ENCODE data around the gene RSAD1.

GRCh38 chr17:50535407-50535806, 56.7 kb downstream of the RSAD1 start:
- no peak for TF ChIP-seq PBX3 (CRISPR knock-in tag; IDR thresholded peaks at IDR 0.05)
- no peak for TF ChIP-seq ZNF654 (tag by site-specific recombination; IDR thresholded peaks at IDR 0.05; ENCODE audit: low read depth)
- TF ChIP-seq RBAK (tag by site-specific recombination; IDR thresholded peaks at IDR 0.05), result no peak
- TF ChIP-seq, protein P1, sequence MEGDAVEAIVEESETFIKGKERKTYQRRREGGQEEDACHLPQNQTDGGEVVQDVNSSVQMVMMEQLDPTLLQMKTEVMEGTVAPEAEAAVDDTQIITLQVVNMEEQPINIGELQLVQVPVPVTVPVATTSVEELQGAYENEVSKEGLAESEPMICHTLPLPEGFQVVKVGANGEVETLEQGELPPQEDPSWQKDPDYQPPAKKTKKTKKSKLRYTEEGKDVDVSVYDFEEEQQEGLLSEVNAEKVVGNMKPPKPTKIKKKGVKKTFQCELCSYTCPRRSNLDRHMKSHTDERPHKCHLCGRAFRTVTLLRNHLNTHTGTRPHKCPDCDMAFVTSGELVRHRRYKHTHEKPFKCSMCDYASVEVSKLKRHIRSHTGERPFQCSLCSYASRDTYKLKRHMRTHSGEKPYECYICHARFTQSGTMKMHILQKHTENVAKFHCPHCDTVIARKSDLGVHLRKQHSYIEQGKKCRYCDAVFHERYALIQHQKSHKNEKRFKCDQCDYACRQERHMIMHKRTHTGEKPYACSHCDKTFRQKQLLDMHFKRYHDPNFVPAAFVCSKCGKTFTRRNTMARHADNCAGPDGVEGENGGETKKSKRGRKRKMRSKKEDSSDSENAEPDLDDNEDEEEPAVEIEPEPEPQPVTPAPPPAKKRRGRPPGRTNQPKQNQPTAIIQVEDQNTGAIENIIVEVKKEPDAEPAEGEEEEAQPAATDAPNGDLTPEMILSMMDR (tag by site-specific recombination; IDR thresholded peaks at IDR 0.05), result no peak
- TF ChIP-seq ZNF274 (IDR thresholded peaks at IDR 0.05; ENCODE audit: low read length), result no peak
- no peak for TF ChIP-seq ZNF274 (tag by site-specific recombination; IDR thresholded peaks at IDR 0.05; ENCODE audit: borderline replicate concordance)
- TF ChIP-seq ZNF423 (tag by site-specific recombination; IDR thresholded peaks at IDR 0.05), result no peak
- TF ChIP-seq REST (tag by site-specific recombination; IDR thresholded peaks at IDR 0.05), result no peak
- no peak for TF ChIP-seq ZNF23 (tag by site-specific recombination; IDR thresholded peaks at IDR 0.05; ENCODE audit: borderline replicate concordance)
- TF ChIP-seq GLI4 (tag by site-specific recombination; IDR thresholded peaks at IDR 0.05), result no peak
